ENCODE data around the gene SEPTIN5.

The SEPTIN5 gene

DNA sequence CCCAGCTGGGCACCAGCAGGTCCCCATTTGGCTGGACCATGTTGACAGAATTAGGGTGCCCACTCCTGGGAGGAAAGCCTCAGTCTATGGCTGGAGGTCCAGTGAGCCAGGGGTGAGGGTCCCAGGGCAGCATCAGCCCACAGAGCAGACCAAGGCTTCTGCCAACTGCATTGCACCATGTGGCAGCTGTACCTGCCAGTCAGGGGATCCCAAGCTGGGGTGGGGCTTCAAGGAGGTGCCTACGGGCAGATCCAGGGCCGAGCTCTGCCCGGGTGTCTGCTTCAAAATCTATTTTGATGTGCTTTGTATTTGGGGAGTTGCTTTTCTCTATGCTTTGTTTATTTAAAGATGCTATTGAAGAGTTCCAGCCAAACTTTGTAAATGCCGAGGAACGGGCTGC is 19.5 kb downstream of the SEPTIN5 start:
- DNase-seq (ENCODE audit: low spot score), result no peak

DNA sequence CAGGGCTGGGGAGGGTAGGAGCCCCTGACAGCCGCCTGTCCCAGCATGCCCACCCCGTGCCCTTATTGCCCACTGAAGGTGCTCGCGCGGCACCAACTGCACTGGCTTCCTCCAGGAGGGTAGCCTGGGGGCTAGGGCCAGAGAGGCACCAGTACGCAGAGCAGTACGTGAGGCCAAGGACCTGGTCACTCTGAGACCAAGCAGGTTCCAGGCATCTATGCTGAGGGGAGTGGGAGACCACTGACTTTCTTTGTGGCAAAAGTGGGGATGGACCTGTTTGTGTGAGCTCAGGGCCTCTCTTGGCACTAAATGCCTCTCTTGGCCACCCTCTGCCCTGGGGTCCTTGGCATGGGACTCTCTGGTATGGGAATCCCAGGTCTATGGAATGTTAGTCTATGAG is 19.9 kb downstream of the SEPTIN5 start:
- DNase-seq (ENCODE audit: low spot score), result no peak

DNA sequence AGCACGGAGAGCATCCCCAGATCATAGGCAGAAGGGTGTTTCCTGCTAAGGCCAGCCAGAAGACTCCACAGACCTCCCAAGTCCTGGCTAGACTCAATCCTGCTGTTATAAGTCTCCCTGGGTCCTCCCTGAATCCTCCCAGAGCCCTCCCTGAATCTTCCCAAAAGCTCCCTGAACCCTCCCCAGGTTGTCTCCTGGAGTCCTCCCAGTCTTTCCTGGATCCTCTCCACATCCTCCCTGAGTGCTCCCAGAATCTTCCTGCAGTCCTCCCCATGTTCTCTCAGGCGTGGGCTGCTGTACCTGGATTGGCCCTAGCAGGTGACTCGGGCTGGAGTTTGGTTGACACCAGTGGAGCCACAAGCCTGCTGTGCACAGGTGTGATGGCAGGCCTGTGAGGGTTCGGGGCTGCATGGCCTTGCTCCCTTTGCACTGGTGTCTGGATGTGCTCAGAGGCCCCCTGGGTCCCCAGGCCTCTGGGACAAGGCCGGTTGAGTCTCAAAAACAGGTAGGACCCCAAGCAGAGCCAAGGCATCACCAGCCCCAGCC is 20.6 kb downstream of the SEPTIN5 start:
- no peak for DNase-seq (ENCODE audit: low spot score)

DNA sequence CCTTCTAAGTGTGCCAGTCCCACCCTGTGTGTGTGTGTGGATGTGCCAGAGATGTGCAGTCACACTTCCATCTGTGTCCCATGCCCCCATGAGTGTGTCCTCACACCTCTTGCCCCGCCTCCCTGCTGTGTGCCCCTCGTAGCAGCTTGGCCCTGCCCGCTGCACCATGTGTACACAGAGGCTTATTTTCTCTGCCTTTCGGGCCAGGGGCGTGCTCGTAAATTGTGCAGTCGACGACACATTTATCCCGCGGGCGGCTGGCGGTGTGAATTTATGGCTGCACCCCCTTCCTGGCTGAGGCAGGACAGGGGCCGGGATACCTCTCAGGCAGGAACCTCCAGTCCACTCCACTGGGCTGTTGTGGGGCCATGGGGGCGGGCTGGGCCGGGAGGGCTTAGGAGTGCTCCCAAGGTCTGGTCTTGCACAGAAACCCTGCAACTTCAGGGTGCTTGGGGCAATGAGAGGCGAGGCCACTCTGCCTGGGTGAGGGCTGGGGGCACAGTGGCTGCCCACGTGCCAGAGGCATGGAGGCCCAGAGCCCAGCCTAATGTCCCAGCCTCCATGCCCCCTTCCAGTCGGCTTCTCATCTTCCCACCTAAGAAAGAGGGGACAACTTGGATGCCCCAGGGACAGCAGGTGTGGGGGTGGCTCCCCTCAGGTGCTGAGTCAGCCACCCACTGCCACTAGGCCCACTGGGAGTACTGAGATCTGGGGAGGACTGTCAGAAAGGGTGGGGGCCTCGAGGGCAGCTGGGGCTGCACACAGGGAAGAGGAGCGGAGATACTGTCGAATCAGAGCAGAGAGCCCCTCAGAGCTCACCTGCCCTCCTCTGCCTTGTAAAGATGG is 21.6 kb downstream of the SEPTIN5 start:
- DNase-seq (ENCODE audit: low spot score), result no peak

DNA sequence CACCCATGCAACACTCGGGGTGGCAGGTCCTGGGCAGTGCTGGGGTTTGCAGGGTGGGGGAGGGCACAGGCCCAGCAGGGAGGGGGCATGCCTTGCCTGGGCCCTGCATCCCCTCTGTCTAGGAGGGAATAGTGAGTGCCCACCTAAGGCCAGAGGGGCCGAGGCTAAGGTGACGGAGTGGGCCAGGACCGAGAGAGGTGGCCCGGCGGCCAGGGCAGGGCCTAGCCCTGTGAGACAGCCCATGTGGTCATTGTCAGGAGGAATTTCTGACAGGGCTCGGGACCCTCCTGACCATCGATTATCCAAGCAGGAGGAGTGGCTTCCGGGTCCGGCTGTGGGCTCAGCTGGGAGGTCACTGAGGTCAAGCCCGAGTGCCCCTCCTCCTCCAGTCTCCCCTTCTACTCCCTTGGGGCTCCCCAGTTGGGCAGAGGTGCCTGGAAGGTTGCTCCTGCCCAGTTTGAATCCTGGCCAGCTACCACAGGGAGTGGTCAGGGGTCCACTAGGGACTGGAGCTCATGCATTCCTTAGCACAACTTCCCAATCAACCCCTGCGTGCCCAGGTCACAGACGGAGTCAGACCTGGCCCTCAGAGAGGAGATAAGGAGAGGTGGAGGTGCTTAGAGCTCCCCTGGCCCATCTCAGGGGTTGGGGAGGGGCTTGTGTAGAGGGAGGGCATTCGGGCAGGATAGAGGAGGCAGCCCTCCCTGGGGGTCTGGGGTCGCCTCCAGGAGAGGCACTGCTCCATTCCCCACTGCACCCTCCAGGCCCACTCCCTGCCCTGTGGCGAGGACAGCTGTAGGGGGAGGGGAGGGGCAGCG is 23.8 kb downstream of the SEPTIN5 start:
- no peak for DNase-seq (ENCODE audit: low spot score)

DNA sequence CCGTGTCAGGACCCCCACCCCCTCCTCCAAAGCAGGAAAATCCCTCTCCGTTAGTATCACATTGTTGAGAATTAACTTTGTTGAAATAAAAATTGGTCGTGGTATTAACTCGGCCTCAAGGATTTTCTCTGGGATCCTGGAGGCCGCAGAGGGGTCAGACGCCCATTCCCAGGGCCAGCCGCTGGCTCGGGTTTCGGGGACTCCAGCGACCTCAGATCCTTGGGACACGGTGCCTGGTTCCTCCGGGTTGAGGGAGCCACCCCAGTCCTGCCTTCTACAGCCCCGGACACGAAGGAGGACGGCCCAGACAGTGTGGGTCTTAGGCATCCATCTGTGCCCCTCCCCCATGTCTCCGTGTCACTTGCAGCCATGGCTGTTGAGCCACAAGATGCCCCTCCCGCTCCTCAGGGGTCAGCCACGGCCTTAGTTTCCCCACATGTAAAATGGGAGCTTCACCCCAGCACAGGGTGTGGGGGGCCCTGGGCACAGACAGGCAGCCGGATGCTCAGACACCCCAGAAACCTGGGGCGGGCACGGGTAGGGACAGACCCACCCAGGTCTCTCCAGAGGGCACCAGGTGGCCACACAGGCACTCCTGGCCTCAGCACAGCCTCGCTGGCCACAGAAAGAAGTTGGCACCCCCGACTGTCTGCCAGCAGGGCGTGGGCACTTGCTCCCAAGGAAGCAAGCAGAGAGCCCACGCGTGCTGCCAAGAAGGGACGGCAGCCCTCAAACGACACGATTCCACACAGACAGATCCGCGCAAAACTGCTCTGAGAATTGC is 24.6 kb downstream of the SEPTIN5 start:
- no peak for DNase-seq (ENCODE audit: low spot score)

DNA sequence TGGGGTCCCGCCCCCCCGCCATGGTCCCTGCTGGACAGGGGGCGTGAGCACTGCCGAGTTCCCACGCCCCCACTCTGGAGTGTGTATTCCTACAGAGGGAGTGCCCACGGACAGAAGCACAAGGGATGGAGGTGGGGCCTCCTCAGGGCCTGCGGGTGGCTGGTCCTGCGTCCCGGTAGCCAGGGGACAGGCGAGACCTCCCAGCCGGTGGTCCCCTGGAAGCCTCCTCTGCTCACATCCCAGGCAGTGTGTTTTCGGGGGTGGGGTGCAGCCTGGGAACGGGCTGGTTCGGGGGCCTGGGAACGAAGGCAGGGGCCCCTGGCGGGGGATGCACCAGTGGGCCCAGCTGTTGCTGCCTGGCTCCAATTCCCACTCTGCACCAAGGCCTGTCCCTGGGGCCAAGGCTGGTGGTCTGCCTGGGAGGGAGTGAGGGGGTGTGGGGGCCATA is 25.2 kb downstream of the SEPTIN5 start:
- DNase-seq (ENCODE audit: low spot score), result no peak

DNA sequence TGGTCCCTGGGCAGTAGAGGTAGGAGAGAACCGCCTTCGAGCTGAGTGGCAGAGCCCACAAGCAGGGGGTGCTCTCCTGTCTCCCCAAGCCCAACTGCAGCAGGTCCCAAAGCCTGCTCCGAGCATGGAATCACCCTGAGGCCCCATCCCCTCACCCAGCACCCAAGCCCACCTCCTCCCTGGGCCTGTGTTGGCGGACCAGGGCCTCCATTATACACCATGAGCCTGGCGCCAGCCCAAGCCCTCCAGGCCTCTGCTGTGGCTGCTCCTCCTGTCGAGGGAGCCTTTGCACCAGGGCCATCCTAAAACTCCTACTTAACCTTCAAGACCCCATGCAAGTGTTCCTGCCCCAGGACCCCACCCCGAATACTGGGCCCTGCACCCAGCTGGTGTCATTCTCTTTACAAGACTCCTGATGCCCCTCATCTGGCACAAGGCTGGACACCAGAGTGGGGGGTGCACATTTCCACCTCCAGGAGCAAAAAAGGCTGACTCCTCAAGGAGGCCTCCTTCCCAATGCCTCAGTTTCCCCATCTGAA is 25.7 kb downstream of the SEPTIN5 start:
- DNase-seq (ENCODE audit: low spot score), result no peak

DNA sequence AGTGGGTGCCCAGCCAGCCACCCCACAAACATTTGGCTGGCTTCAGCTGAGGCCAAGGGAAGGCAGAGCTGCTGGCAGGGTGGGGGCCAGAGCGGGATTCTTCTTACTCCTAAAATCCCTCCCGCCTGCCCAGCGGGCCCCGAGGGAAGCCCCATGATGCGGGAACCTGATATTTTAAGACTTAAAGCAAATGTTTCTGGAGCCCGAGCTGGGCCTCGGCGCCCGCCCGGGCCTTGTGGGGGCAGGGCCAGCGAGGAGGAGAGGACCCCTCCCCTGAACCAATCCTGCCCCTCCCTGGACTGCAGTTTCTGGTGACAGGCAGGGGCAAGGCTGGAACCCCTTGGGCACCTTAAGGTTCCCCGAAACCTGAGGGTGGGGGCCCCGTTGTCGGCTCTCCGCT is 26.3 kb downstream of the SEPTIN5 start:
- no peak for DNase-seq (ENCODE audit: low spot score)

DNA sequence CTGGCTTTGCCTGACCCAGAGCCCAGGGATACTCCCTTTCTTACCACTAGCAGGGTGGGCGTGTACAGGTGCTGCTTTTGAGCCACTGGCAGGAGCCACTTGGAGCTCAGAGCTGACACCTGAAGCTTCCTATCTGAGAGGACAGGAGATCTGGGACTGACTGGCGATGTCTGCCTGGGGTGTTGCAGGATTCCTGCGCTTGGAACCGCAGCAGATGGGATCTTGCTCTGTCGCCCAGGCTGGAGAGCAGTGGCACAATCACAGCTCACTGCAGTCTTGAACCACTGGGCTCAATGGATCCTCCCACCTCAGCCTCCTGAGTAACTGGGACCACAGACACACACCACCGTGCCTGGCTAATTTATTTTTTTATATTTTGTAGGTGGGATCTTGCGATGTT is 26.8 kb downstream of the SEPTIN5 start:
- DNase-seq (ENCODE audit: low spot score), result no peak

DNA sequence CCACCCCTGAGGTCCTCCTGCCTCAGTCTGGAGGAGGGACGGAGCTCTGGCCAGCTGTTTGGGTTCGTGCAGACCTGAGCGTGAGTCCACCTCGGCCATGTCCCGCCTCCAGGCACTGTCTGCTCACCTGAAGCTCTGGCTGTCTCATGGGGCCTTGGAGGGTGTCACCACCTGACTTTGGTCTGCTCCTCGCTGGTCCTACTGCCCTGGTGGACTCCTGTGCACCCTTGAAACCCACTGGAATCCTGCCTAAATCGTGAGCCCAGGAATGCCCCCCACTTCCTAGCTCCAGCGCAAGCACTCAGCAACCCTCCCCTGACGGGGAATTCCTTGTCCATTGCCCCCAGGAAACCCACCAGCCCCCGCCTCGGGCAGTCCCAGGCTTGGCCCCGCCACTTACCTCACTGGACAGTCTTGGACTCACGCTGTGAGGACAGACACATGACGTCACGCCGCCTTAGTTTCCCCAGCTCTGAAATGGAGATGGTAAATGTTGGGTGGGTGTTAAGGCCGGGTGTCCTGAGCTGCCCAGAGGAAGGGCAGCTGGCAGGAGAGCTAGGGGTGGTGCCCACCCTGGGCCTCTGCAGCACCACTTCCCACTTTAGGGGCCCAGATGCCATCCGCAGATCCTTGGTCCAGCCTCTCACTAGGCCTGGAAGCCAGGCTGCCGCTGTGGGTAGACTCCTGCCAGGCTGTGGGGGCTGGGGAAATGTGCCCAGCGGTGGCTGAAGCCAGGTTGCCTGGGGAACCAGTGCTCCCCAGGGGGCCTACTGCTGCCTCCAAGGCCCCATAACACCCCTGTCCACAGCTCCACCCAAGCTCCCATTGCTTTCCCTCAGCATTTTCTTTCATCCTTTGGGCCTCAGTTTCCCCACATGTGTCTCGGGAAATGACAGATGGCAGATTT is 28.1 kb downstream of the SEPTIN5 start:
- no peak for DNase-seq (ENCODE audit: low spot score)

DNA sequence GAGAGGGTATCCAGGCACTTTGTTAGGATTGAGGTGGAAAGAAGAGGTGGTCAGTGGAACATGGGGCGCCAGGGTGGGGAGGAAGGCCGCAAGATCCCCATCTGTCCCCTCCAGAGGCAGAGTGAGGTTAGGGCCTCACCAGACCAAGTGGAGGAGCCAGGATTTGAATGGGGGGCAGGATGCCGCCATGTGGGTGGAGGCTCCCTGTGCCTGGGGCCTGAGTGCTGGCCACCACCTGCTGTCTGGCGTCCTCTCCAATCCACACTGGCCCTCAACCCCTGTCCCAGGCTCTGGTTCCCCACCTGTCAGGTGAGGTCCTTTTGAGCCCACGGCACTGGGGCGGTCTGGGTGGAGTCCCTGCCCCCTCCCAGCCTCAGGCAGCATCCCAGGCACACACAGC is 28.8 kb downstream of the SEPTIN5 start:
- DNase-seq (ENCODE audit: low spot score), result no peak

DNA sequence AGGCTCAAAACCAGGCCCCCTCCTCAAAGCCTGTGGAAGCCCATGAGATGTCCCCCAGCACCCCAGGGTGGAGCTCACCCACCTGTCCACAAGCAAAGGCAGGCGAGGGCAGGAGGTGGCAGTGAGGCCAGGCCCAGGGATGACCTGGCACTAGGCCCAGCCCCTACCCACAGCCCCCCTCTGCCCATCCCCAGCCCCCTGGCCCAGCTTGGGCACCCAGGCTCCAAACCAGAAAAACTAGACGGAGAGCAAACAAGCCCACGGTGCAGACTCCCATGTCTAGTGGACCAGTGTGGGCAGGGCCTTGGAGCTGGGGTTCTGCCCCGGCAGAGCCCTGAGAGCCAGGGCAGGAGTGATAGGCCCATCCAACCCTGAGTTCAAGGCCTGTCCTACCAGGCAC is 29.3 kb downstream of the SEPTIN5 start:
- DNase-seq (ENCODE audit: low spot score), result no peak

DNA sequence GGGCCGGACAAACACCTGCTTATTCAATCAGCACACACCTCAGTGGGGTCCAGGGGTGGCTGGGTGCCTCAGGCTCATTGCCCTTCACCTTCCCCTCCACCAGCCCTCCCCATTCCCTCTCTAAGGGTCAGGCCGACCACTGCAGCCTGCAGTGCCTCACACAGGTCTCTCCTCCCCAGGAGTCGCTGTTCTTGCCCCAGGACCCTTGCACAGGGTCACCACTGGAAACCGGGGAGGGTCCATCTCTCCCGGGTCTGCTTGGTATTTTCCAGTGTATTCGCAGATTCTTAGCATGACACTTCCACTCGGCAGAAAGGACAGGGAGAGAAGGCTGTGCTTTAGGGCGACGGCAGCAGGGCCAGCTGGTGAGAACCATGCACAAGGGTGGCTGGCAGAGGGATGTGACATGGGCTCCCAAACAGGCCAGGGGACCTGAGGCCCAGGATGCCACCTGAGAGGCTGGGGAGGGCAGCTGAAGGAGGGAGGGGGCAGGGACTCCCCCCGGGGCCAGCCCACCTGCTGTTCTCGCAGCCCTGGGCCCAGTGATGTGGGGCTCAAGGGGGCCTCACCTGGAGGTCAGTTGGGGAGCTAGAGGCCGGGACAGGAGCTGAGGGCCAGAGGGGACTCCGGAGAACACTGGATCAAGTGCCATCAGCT is 30.2 kb downstream of the SEPTIN5 start:
- no peak for DNase-seq (ENCODE audit: low spot score)

DNA sequence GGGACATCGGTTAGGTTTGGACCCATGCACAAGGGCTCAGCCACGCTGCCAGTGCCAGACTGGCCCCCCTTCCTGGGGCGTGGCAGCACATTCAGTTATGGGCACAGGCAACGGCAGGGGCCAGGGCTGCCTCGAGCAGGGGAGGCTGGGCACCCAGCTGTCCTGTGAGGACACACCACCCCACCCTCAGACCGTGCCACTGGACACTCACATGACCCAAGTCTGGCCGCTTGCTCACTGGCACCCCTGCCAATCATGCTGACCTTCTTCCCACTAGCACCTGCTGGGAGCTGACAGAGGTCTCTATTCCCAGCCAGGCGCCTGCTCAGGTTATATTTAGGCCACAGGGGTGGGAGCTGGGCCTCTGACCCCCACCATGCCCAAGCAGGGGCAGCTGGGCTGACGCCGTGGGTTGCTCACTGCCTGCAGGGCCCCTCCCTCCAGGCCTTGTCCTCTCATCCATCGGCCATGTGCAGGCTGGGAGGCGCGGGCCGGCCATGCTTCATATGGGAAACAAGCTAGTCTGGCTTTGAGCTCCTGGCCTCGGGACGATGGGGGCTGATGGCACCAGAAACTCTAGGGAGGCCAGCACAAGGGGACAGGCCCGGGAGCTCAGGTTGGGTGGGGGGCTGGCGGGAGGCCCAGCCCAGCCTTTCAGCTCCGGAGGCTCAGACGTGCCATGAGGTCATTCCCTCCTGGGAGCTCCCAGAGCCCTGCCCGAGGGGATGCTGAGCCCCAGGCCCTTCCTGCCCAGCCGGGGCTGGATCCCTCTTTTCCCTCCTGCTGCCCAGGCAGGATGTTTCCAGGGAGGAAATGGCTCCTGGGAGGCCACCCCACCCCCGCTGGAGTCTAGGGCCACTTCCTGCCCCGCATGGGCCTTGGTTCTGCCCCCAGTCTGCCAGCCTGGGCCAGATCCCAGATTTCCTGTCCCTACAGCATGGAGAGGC is 31.1 kb downstream of the SEPTIN5 start:
- no peak for DNase-seq (ENCODE audit: low spot score)

DNA sequence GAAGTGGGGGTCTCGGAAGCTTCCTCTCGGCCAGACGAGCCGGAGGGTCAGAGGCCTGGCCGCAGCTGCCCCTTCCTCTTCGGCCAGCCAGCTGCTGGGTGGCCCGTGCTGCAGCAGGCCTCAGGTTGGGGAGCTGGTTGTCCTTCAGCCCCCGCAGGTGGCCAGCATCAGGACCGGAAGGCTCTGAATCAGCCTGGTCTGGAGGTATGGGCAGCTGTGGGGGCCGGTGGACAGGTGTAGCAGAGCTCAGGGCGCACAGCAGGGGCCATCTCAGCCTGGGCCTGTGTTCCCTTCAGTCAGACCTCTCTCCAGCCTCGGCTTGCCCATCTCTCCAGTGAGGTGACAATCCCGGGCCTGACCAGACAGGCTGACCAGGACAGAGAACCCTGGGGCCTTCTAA is 32.4 kb downstream of the SEPTIN5 start:
- DNase-seq (ENCODE audit: low spot score), result no peak

DNA sequence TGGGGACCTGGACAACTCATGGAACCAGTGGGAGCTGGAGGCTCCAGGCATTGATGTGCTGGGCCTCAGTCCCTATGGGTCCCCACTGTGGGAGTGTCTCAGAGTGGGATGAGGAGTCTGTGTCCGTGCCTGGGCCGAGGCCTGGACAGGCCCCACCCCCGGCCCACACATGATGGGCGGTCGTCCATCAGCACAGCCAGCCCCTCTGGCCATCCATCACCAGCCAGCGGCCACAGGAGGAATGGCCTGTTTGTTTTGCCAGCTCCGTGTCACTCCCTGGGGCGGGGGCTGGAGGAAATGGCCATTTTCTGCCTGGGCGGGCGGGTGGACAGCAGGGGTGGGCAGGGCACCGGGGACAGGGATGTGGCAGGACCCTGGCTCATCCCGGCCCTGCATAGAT is 33.2 kb downstream of the SEPTIN5 start:
- DNase-seq (ENCODE audit: low spot score), result no peak

DNA sequence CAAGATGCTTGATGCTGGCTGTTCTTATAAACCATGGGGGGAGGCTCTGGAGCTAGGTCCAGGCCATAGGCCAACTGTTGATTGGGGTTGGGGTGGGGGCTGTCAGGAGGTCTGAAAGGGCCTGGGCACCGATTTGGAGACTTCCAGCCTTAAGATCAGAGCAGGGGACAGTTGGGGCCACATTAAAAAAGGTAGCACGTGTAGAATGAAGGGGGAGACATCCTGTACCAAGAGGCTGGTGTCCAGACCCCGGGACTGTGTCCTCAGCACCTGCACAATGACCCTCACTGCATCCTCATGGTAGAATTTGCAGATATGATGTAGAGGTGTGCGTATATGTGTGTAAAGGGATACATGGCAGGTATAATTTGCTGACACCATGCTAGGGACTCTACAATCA is 33.8 kb downstream of the SEPTIN5 start:
- no peak for DNase-seq (ENCODE audit: low spot score)

DNA sequence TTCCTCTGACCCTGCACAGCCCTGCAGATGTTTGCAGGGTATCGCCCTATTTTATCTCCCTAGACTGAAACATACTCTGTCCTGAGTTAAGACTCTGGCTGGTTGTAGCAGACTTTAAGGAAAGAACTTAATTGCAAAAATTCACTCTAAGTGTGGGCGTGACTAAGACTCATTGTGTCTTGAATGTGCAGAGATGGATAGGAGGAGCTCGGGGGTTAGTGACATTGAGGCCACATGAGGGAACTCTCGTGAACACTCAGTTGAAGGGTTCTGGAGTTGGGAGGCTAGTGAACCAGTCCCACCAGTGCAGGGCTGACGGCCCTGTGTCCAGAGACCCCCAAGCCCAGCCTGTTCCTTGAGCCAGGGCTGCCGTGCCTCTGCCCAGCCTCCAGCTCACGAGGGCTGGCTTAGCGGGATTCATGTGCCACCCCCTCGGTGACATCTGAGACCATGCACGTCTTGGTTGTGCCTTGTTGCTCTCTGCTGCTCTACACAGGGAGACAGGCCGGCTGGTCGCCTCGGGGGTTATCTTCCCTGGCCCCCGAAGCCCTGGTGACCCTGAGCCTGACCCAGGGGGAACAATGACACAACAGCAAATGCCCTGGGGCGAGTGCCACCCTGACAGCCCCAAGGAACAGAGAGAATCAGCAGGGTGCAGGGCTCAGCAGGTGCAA is 34.8 kb downstream of the SEPTIN5 start:
- no peak for DNase-seq (ENCODE audit: low spot score)

Data from CD4-positive, alpha-beta T cell treated with Interleukin-6 at 100 ng/mL for 8 hours (primary cell).